ENCODE measurements around the gene MAP3K5. TPM values are rescaled to one million over a fixed set of nuclear protein-coding genes. Genes with fewer than 3 reads are reported as not detected.
A peak's percentile ranks its signal among the peaks of the same experiment; 100 is the strongest.

MAP3K5 gene
- total RNA-seq, 4 donors from 2014 or later = 26.9 to 64.5 (median 34.0) TPM

- WGBS, 2 donors = 6 to 7% methylated on average over 22 to 36 of the region's 79 CpGs
- H3K27ac ChIP-seq = peak within 1 kb of the TSS in 2 of 4 donors; percentile 0 to 67
- H3K4me3 ChIP-seq = peak within 1 kb of the TSS; percentile 58 to 78 (median 63)
Observed at GRCh38 chr6:136550330-136551071, 241.8 kb downstream of the MAP3K5 start, which contains the start of gene MAP7. Gene MAP7, minus strand, starts transcription at chr6:136550422. Its CDS starts 14 bp downstream, at chr6:136550408.

DNA sequence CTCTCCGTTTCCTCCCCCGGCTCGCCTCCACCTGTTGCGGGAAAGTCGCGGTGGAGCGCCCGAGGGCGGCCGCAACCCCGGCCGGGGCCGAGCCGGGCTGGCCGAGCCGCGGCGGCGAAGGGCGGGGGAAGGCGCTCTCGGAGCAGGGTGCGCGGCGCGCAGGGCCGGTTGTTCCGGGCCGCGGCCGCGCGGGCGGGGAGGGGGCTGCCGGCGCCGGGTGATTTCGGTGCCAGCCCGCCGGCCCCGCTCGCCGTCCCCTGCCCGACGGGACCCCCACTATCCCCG, 242.3 kb downstream of the MAP3K5 start:
- Histone ChIP-seq H3K4me1 (peaks cover 0 to 17% (median 10%) of the 10 kb centered on the region in 4 donors), H3K4me3 (peak overlapping the region; percentile 58 to 78 (median 63)), H3K27ac (peak overlapping the region in 2 of 4 donors; percentile 0 to 67), H3K27me3 (peaks cover 0 to 54% of the 10 kb centered on the region in 2 donors), H3K9me3 (no peaks in the 10 kb centered on the region), H3K36me3 (no peaks in the 10 kb centered on the region)
- DNase-seq (ENCODE audit: low spot score in 2 of 2) = no peak
- TF ChIP-seq, protein P1, sequence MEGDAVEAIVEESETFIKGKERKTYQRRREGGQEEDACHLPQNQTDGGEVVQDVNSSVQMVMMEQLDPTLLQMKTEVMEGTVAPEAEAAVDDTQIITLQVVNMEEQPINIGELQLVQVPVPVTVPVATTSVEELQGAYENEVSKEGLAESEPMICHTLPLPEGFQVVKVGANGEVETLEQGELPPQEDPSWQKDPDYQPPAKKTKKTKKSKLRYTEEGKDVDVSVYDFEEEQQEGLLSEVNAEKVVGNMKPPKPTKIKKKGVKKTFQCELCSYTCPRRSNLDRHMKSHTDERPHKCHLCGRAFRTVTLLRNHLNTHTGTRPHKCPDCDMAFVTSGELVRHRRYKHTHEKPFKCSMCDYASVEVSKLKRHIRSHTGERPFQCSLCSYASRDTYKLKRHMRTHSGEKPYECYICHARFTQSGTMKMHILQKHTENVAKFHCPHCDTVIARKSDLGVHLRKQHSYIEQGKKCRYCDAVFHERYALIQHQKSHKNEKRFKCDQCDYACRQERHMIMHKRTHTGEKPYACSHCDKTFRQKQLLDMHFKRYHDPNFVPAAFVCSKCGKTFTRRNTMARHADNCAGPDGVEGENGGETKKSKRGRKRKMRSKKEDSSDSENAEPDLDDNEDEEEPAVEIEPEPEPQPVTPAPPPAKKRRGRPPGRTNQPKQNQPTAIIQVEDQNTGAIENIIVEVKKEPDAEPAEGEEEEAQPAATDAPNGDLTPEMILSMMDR (IDR thresholded peaks at IDR 0.05) = no peak
- TF ChIP-seq EP300 (IDR thresholded peaks at IDR 0.05) (no peak), POLR2A (IDR thresholded peaks at IDR 0.05) (no peak)
- WGBS, 2 donors = 0% methylated on average over 4 of the region's 46 CpGs; no CpG with 5 or more reads in 1 of the 2 donors

More at GRCh38 chr6:136550330-136551071, 241.8 kb downstream of the MAP3K5 start, which contains the start of gene MAP7:
- peaks cover 0 to 17% (median 10%) of the 10 kb centered on the region in 4 donors for H3K4me1 ChIP-seq
- no peaks in the 10 kb centered on the region for H3K9me3 ChIP-seq
- TF ChIP-seq, protein P1 (IDR thresholded peaks at IDR 0.05) = peak; percentile 77 to 85 (median 80)
- TF ChIP-seq POLR2A (IDR thresholded peaks at IDR 0.05) (no peak), EP300 (IDR thresholded peaks at IDR 0.05) (no peak)
- DNase-seq (ENCODE audit: low spot score in 2 of 2) = no peak
- peaks cover 0 to 50% of the 10 kb centered on the region in 2 donors for H3K27me3 ChIP-seq
- no peaks in the 10 kb centered on the region for H3K36me3 ChIP-seq

- Histone ChIP-seq H3K27ac (peak overlapping the region in 2 of 4 donors; percentile 0 to 67), H3K9me3 (no peaks in the 10 kb centered on the region), H3K27me3 (peaks cover 0 to 56% of the 10 kb centered on the region in 2 donors), H3K4me3 (peak overlapping the region; percentile 33 to 78 (median 60)), H3K4me1 (peaks cover 0 to 17% (median 10%) of the 10 kb centered on the region in 4 donors), H3K36me3 (no peaks in the 10 kb centered on the region)
- WGBS, 2 donors = 4 to 6% methylated on average over 13 to 36 of the region's 42 CpGs
- DNase-seq (ENCODE audit: low spot score in 2 of 2) = no peak
- TF ChIP-seq, protein P1 (IDR thresholded peaks at IDR 0.05) = no peak
- TF ChIP-seq EP300 (IDR thresholded peaks at IDR 0.05) = no peak
- TF ChIP-seq POLR2A (IDR thresholded peaks at IDR 0.05) = no peak
Observed at GRCh38 chr6:136549300-136550044, 242.8 kb downstream of the MAP3K5 start.

- Histone ChIP-seq H3K27me3 (peaks cover 0 to 57% of the 10 kb centered on the region in 2 donors), H3K4me1 (peaks cover 0 to 17% (median 10%) of the 10 kb centered on the region in 4 donors), H3K27ac (no peak overlapping the region), H3K4me3 (no peak overlapping the region), H3K9me3 (no peaks in the 10 kb centered on the region), H3K36me3 (no peaks in the 10 kb centered on the region)
- 67 to 75% methylated on average over 14 of the region's 14 CpGs for WGBS, 2 donors
- TF ChIP-seq, protein P1 (IDR thresholded peaks at IDR 0.05) = no peak
- TF ChIP-seq EP300 (IDR thresholded peaks at IDR 0.05) (no peak), POLR2A (IDR thresholded peaks at IDR 0.05) (no peak)
- DNase-seq (ENCODE audit: low spot score in 2 of 2) = no peak
Observed at GRCh38 chr6:136548582-136549299, 243.5 kb downstream of the MAP3K5 start.
